Coronary artery (tissue), 2 donors: Measurements from ENCODE around the gene C6orf58.
"Not testable (repeated sequence)": the region's sequence is repeated elsewhere in the genome, so short reads cannot be mapped to it uniquely, and the experiment has no call there.

Experiments
- DNase-seq: peaks from one replicate; pipeline ENCODE4 v3.0.0-alpha.2; 2017; ENCODE audit warnings: low spot score
- H3K27ac ChIP-seq, 2 donors: fragments of 200-600 bp; sonication (generic); one replicate each; pipeline ENCODE4 v1.5.1; 2016 to 2019
- H3K4me3 ChIP-seq: fragments of 200-600 bp; sonication (generic); 2 replicates; pipeline ENCODE4 v1.5.1; 2016; ENCODE audit warnings: mild to moderate bottlenecking, moderate library complexity
- TF ChIP-seq, protein P1 (sequence below): fragments of 200-600 bp; sonication (generic); IDR thresholded peaks from one replicate; pipeline ENCODE4 v1.5.1; 2019; ENCODE audit warnings: antibody characterized with exemption

Gene C6orf58

DNA sequence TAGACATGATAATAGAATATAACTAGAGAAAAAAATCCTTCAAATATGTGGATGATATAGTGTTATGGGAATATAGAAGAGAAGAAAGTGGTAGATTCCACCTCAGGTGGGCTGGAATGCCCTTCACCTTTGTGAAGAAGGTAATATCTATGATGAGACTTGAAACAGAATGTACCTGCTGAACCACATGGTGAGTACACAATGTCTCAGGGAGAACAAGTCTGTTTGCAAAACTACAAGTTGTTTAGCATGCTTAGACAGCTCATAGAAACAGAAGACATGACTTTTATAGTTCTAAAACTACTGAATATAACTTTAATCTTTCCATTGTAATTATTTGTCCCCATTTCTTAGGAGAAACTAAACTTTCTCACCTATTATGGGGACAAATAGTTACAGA lies 12.2 kb downstream of the C6orf58 start:
- H3K4me3 ChIP-seq, result no peak overlapping the region
- TF ChIP-seq, protein P1, sequence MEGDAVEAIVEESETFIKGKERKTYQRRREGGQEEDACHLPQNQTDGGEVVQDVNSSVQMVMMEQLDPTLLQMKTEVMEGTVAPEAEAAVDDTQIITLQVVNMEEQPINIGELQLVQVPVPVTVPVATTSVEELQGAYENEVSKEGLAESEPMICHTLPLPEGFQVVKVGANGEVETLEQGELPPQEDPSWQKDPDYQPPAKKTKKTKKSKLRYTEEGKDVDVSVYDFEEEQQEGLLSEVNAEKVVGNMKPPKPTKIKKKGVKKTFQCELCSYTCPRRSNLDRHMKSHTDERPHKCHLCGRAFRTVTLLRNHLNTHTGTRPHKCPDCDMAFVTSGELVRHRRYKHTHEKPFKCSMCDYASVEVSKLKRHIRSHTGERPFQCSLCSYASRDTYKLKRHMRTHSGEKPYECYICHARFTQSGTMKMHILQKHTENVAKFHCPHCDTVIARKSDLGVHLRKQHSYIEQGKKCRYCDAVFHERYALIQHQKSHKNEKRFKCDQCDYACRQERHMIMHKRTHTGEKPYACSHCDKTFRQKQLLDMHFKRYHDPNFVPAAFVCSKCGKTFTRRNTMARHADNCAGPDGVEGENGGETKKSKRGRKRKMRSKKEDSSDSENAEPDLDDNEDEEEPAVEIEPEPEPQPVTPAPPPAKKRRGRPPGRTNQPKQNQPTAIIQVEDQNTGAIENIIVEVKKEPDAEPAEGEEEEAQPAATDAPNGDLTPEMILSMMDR, result no peak
- DNase-seq, result no peak
- no peak overlapping the region for H3K27ac ChIP-seq

DNA sequence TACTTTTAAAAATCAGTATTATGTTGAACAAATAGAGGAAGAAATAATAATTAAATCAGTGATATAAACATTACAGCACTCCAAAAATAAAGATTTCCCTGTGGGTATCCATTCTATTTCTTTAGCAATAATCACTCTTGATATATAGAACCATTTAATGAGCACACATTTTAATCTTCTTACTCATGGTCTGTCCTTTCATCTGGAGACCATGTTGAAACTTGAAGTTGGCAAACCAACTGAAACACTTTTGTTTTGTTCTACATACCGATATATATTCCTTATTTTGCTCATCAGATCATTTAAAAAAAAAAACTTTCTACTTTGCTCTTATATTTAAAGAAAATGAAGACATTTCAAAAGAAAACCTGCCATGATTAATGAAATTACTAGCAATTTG lies 13.4 kb downstream of the C6orf58 start:
- H3K27ac ChIP-seq, result no peak overlapping the region
- DNase-seq, result no peak
- TF ChIP-seq, protein P1, result no peak
- no peak overlapping the region for H3K4me3 ChIP-seq

DNA sequence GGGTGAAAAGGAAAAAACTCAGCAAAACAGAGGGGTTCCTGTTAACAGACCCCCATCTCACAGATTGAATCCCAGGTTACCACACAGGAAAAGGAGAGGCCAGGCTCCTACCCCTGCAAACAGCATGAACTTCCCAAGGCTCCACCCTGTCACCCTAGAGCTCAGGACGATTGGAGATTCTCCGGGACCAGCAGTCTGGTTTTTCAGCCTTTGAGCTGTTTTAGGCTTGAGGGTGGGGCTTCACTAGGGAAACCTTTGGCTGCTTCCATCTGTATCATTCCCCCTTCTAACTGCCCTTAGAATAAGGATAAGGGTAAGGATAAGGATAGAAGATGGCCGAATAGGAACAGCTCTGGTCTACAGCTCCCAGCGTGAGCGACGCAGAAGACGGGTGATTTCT lies 16.0 kb downstream of the C6orf58 start:
- Histone ChIP-seq H3K4me3 (no peak overlapping the region), H3K27ac (no peak overlapping the region)
- DNase-seq, result no peak
- TF ChIP-seq, protein P1, result no peak

GRCh38 chr6:127593456-127593855 lies 16.5 kb downstream of the C6orf58 start:
- DNase-seq, H3K27ac ChIP-seq, H3K4me3 ChIP-seq: not testable (repeated sequence)

DNA sequence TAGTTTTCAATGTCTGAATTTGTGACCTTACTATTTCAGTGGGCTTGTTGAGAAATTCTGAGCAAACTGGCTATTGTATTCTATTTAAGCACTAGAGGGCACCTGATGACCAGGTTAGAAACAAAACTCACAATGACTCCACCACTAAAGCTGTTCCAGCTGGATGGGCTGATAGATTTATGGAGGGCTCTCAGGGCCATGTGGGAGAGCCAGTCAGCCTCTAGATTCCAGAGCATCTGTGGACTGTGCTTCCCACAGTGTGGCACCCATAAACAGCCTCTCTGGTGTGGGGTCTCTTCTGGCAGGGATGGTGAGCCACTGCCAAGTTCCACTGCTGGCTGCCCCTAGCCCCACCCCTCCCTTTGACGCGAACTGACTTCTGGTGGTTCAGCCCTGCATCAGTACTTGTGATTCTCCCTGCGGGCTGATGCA lies 29.2 kb downstream of the C6orf58 start:
- H3K27ac ChIP-seq, result no peak overlapping the region
- no peak overlapping the region for H3K4me3 ChIP-seq
- TF ChIP-seq, protein P1, result no peak
- no peak for DNase-seq

GRCh38 chr6:127608554-127609270 lies 31.7 kb downstream of the C6orf58 start:
- TF ChIP-seq, protein P1, result no peak
- Histone ChIP-seq H3K4me3 (no peak overlapping the region), H3K27ac (no peak overlapping the region)
- DNase-seq, result no peak

DNA sequence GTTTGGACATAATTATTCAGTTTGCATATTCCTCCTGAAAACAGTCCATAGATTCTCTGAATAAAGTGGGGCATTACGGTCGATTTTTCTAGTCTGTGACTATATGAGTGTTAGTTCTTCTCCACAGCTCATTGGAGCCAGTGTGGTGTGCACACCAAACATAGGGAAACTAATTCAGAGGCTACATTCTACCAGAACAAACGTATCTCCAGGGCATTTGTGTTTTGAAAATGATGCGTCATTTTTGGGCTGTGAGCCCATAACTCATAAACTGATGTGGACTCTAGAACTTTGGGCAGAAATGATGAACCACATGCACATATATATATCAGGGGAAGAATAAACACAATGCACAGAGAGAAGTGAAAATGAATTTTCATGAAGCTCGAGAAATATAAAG lies 41.8 kb downstream of the C6orf58 start:
- TF ChIP-seq, protein P1, result no peak
- Histone ChIP-seq H3K27ac (no peak overlapping the region), H3K4me3 (no peak overlapping the region)
- DNase-seq, result no peak
